Lower lobe of right lung (tissue), 2 donors: Measurements from ENCODE around the gene ERGIC3. TPM values are rescaled to one million over a fixed set of nuclear protein-coding genes. Genes with fewer than 3 reads are reported as not detected.

Experiments used
- ATAC-seq, 2 donors: fragments of 200-7000 bp; cut with Tn5 transposase; one replicate each; pipeline ENCODE4 v1.9.1; 2020 to 2022; ENCODE audit warnings: mild to moderate bottlenecking in 2 of 2, moderate library complexity in 2 of 2
- DNase-seq: peaks from one replicate; pipeline ENCODE4 v3.0.0-alpha.2; 2020
- H3K27ac ChIP-seq: fragments of 200-600 bp; one replicate; pipeline ENCODE4 v1.8.0; 2022
- H3K27me3 ChIP-seq: fragments of 200-600 bp; one replicate; pipeline ENCODE4 v1.8.0; 2022; ENCODE audit warnings: low read depth
- H3K36me3 ChIP-seq: fragments of 200-600 bp; one replicate; pipeline ENCODE4 v1.8.0; 2022; ENCODE audit warnings: mild to moderate bottlenecking
- H3K4me1 ChIP-seq: fragments of 200-600 bp; one replicate; pipeline ENCODE4 v1.8.0; 2022
- H3K4me3 ChIP-seq: fragments of 200-600 bp; one replicate; pipeline ENCODE4 v1.8.0; 2022; ENCODE audit warnings: mild to moderate bottlenecking
- H3K9me3 ChIP-seq: fragments of 200-600 bp; one replicate; pipeline ENCODE4 v1.8.0; 2022
- intact Hi-C: fragments of 100-400 bp; cut with DNase I; formaldehyde crosslinking; loops from one replicate; pipeline ENCODE4 v1.11.0; 2022
- total RNA-seq: library from RNA; stranded (reverse); fragmentation: NEBNext Ultra II Directional; extraction: Animal tissue kit (Norgen Biotek cat#: 25700); gene quantifications from one replicate; pipeline ENCODE4 v1.2.1, GENCODE V29; 2021
- TF ChIP-seq, protein P1 (sequence below): fragments of 200-600 bp; IDR thresholded peaks from one replicate; pipeline ENCODE4 v1.8.0; 2022; ENCODE audit warnings: antibody characterized with exemption, mild to moderate bottlenecking
- donor health status: DM: no; HTN: yes; CAD: no; lungs with severe emphysema.

The ERGIC3 gene
- total RNA-seq, 1 donor from 2014 or later, result 189 TPM

DNA sequence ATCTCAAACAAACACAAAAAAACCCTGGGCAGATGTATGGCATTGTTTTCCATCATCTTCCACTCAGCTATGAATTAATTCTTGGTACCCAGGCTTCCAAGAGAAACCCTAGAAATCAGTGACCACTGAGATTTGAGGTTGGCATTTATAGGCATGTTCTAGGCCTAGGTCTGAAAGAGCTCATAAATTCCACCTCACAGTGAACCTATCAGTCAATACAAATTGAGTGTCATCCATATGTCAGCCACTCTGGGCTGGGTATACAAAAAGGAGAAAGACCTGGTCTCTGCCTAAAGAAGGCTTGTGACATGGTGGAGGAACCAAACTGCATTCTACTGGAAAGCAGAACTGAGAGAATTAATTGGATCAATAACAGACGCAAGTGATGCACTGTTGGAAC, 42.6 kb upstream of the ERGIC3 start:
- H3K4me1 ChIP-seq, result no peaks in the 10 kb centered on the region
- H3K27me3 ChIP-seq, result no peaks in the 10 kb centered on the region
- no peak for ATAC-seq
- peaks cover 98% of the 10 kb centered on the region for H3K36me3 ChIP-seq
- TF ChIP-seq, protein P1, sequence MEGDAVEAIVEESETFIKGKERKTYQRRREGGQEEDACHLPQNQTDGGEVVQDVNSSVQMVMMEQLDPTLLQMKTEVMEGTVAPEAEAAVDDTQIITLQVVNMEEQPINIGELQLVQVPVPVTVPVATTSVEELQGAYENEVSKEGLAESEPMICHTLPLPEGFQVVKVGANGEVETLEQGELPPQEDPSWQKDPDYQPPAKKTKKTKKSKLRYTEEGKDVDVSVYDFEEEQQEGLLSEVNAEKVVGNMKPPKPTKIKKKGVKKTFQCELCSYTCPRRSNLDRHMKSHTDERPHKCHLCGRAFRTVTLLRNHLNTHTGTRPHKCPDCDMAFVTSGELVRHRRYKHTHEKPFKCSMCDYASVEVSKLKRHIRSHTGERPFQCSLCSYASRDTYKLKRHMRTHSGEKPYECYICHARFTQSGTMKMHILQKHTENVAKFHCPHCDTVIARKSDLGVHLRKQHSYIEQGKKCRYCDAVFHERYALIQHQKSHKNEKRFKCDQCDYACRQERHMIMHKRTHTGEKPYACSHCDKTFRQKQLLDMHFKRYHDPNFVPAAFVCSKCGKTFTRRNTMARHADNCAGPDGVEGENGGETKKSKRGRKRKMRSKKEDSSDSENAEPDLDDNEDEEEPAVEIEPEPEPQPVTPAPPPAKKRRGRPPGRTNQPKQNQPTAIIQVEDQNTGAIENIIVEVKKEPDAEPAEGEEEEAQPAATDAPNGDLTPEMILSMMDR, result no peak
- intact Hi-C loops, result no loop called here
- no peak overlapping the region for H3K4me3 ChIP-seq
- no peak for DNase-seq
- H3K9me3 ChIP-seq, result no peaks in the 10 kb centered on the region
- H3K27ac ChIP-seq, result no peak overlapping the region

DNA sequence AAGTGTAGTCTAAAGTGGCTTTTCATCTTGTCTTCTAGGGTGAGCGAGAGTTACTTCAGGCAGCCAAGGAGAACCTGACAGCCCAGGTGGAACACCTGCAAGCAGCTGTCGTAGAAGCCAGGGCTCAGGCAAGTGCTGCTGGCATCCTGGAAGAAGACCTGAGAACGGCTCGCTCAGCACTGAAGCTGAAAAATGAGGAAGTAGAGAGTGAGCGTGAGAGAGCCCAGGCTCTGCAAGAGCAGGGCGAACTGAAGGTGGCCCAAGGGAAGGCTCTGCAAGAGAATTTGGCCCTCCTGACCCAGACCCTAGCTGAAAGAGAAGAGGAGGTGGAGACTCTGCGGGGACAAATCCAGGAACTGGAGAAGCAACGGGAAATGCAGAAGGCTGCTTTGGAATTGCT, 39.5 kb upstream of the ERGIC3 start:
- no peak overlapping the region for H3K27ac ChIP-seq
- TF ChIP-seq, protein P1, result no peak
- H3K9me3 ChIP-seq, result no peaks in the 10 kb centered on the region
- H3K27me3 ChIP-seq, result no peaks in the 10 kb centered on the region
- intact Hi-C loops, result no loop called here
- no peak overlapping the region for H3K4me3 ChIP-seq
- no peak for ATAC-seq
- H3K4me1 ChIP-seq, result no peaks in the 10 kb centered on the region
- DNase-seq, result no peak
- peaks cover 96% of the 10 kb centered on the region for H3K36me3 ChIP-seq

DNA sequence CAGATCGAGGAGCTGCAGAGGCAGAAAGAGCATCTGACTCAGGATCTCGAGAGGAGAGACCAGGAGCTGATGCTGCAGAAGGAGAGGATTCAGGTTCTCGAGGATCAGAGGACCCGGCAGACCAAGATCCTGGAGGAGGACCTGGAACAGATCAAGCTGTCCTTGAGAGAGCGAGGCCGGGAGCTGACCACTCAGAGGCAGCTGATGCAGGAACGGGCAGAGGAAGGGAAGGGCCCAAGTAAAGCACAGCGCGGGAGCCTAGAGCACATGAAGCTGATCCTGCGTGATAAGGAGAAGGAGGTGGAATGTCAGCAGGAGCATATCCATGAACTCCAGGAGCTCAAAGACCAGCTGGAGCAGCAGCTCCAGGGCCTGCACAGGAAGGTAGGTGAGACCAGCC, 38.6 kb upstream of the ERGIC3 start:
- ATAC-seq, result no peak
- TF ChIP-seq, protein P1, result no peak
- intact Hi-C loops, result no loop called here
- Histone ChIP-seq H3K4me3 (no peak overlapping the region), H3K4me1 (no peaks in the 10 kb centered on the region), H3K27ac (no peak overlapping the region), H3K36me3 (peaks cover 96% of the 10 kb centered on the region), H3K9me3 (no peaks in the 10 kb centered on the region), H3K27me3 (no peaks in the 10 kb centered on the region)
- no peak for DNase-seq

DNA sequence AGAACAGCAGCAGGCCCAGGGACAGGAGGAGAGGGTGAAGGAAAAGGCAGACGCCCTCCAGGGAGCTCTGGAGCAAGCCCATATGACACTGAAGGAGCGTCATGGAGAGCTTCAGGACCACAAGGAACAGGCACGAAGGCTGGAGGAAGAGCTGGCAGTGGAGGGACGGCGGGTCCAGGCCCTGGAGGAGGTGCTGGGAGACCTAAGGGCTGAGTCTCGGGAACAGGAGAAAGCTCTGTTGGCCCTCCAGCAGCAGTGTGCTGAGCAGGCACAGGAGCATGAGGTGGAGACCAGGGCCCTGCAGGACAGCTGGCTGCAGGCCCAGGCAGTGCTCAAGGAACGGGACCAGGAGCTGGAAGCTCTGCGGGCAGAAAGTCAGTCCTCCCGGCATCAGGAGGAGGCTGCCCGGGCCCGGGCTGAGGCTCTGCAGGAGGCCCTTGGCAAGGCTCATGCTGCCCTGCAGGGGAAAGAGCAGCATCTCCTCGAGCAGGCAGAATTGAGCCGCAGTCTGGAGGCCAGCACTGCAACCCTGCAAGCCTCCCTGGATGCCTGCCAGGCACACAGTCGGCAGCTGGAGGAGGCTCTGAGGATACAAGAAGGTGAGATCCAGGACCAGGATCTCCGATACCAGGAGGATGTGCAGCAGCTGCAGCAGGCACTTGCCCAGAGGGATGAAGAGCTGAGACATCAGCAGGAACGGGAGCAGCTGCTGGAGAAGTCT, 37.9 kb upstream of the ERGIC3 start:
- DNase-seq (no peak), ATAC-seq (no peak)
- Histone ChIP-seq H3K4me3 (no peak overlapping the region), H3K9me3 (no peaks in the 10 kb centered on the region), H3K36me3 (peaks cover 96% of the 10 kb centered on the region), H3K27ac (no peak overlapping the region), H3K4me1 (no peaks in the 10 kb centered on the region), H3K27me3 (no peaks in the 10 kb centered on the region)
- intact Hi-C loops, result no loop called here
- TF ChIP-seq, protein P1, result no peak

DNA sequence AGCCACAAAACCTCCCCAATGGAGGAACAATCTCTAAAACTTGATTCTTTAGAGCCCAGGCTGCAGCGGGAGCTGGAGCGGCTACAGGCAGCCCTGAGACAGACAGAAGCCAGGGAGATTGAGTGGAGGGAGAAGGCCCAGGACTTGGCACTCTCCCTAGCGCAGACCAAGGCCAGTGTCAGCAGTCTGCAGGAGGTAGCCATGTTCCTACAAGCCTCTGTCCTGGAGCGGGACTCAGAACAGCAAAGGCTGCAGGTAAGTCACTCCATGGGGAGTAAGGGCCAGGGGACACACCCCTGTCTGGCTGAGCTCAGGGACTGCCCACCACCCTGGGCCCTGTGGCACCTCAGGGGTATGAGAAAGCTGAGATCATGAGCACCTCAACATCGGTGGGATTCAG, 37.1 kb upstream of the ERGIC3 start:
- TF ChIP-seq, protein P1, result no peak
- peaks cover 96% of the 10 kb centered on the region for H3K36me3 ChIP-seq
- no peak for ATAC-seq

More for the DNA sequence above, 37.1 kb upstream of the ERGIC3 start:
- Histone ChIP-seq H3K27me3 (no peaks in the 10 kb centered on the region), H3K27ac (no peak overlapping the region), H3K4me3 (no peak overlapping the region), H3K4me1 (no peaks in the 10 kb centered on the region), H3K9me3 (no peaks in the 10 kb centered on the region)
- DNase-seq, result no peak
- intact Hi-C loops, result no loop called here
